HG03575 (cell line): Measurements from ENCODE around the gene GMCL2.
"Not testable (repeated sequence)": the region's sequence is repeated elsewhere in the genome, so short reads cannot be mapped to it uniquely, and the experiment has no call there.

ENCODE experiments used
- ATAC-seq: cut with Tn5 transposase; IDR thresholded peaks from one replicate; pipeline ENCODE4 v1.9.1; 2021; ENCODE audit not compliant: unreplicated experiment, insufficient number of reproducible peaks, low FRiP score; ENCODE audit errors: extremely low read depth

GMCL2 gene

DNA sequence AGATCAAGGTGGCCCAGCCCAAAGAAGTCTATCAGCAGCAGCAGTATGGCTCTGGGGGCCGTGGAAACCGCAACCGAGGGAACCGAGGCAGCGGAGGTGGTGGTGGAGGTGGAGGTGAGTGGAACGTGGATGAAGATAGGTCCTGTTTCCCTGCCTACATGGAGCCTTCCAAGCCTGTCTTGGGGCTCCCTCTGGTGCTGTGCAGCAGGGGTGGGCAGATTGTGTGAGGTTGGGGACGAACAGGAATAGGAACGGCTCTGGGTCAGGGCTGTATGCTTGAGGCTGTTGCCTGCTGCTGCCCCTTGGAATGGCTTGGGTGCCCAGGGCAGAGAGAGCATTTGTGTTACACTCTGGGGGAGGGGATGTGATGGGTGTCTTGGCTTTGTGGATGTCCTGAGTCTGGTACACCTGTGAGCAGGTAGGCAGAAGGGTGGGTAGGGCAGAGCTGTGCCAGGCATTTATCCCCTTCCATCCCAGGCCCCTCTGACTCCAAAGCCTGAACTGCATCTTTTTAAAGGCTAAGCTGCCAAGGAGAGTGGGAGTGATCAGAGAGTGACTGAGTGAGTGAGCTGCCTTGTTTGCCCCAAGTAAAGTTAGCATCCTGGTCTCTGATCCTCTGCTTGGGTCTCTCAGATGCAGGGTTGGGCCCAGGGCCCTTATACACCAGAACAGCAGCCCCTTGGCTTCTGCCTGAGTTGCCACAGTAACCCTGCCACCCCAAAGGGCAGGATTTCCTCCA, 22.3 kb upstream of the GMCL2 start:
- no peak for ATAC-seq

DNA sequence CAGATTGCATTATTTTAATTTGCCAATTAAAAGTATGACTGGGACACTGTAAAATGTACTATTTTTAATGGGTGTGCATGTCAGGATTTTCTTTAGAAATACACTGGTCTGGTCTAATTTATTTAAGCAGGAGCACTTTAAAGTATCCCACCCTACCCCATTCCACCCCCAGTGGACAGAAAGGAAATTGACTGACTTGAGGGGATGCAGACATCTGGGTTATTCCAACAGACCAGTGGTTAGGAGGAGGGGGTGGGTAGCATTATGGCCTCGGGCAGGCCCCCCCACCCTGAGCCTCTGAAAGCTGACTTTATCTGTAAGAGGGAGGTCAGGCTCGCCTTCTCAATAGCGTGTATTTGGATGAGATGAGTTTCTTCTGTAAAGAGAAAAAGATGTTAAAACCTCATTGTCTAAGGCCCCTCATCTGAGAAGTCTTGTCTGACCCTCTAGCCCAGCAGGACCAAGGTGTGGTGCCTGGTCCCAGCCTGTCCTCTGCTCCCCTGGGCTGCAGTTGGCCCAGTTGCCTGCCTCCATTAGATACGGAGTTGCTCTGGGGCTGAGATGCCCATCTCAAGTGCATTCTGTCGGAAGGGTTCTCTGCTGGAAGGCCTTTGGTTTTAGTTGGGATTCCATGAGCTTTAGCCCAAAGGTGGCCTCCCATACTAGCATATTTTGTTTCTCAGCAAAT, 21.5 kb upstream of the GMCL2 start:
- no peak for ATAC-seq

DNA sequence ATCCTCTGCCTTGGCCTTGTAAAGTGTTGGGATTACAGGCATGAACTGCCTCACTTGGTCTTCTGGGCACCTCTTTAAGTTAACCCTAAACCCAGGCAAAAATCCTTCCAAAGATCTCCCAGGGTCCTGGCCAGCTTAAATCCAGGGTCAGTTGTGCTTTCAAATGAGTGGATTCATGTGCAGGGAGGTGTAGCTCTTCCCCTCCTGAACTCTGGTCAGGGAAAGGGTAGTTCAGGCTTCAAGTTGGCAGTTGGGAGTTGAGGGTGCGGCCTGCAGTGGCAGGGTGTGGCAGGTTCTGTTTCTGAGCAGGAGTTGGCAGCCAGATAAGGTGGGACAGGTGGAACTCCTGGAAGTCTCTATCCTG, 20.7 kb upstream of the GMCL2 start:
- ATAC-seq = no peak

DNA sequence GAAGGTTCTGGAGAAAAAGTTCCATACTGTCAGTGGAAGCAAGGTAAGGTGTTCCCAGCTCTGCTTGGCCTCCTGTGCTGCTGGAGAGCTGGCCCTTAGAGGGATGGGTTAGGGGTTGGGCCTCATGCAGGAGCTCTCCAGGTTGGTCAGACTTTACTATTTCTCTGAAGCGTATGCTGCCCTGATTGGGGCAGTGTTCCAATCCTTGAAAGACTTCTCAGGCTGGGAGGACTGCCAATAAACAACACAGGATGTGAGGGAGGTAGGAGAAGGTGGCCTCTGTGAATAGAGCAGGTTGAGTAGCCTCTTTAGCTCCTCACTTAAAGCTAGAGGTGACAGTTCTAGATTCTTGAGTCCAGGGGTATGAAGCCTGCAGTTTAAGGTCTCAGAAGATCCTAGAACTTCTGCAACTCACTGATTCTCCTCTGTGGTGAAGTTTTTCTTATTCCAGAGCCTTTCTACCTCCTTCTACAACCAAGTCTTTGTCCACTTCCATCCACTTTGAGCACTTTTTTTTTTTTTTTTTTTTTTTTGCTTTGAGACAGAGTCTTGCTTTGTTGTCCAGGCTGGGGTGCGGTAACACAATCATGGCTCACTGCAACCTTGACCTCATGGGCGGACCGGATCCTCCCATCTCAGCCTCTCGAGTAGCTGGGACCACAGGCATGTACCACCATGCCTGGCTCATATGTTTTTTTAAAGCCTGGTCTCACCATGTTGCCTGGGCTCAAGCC, 20.2 kb upstream of the GMCL2 start:
- ATAC-seq = no peak

DNA sequence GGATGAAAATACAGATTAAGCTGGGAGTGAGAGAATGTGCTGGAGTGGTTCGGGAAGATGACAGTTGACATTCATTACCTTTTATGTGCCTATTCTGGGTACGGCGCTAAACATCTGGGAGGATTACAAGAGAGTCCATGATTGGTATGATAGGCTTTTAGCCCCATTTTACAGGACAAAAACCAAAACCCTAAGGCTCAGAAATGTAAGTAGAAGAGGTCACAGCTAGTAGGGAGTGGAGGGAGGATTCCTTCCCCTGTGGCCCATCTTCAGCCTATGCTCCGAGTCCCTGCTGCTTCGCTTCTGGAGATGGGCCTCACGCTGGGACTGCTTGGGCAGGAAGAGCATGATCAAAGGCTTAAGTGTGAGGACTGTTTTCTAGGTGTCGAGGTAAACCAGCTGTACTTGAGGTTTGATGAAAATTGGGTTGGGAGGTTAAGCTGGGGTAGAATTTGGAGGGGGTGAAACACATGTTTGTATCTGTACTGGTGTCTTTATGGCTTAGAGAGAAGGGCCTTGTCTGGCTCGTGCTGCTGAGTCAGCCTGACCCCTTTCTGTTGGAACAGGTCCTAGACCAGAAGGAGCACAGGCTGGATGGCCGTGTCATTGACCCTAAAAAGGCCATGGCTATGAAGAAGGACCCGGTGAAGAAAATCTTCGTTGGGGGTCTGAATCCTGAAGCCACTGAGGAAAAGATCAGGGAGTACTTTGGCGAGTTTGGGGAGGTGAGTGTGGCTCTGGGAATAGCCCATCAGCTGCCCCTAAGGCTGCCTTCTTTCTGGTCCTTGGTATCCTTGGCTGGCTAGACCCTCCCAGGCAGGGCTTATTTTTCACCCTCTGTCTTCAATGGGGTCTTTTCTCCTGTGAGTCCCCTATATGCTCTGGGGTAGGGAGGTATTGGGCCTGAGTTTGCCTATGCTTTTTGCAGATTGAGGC, 19.3 kb upstream of the GMCL2 start:
- ATAC-seq = no peak

- no peak for ATAC-seq
Observed at GRCh38 chr5:178205749-178206047, 18.5 kb upstream of the GMCL2 start.

- ATAC-seq = no peak
Observed at GRCh38 chr5:178204935-178205748, 18.0 kb upstream of the GMCL2 start.

DNA sequence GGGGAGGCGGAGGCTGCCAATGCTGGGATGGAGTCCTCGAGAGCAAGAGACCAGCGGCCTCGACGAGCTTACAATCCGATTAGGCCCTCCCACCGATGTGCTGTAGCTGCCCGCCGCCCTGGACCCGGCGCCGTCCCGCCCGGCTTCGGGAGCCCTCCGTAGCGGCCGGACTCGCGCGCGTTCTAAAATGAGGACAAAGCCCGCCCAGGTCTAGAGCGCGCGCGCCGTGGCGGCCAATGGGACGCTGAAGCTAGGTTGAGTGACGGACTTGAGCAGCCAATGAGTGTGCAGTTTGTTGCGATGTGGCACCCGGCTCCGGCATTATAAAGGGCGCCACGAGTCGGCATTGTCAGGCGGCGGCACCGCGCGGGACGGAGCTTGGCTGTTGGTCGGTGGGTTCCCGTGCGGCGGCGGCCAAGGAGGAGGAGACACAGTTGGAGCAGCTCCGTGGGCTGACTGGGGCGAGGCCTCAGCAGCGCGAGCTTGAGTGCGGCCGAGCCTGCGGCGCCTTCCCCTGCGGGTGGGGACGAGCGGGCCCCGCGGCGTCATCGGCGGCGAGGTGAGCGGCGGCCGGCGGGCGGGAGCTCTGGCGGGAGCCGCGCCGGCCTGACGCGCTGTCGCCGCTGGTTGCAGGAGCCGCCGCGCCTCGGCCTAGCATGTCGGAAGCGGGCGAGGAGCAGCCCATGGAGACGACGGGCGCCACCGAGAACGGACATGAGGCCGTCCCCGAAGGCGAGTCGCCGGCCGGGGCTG, 17.2 kb upstream of the GMCL2 start, which contains the start of gene HNRNPAB:
Gene HNRNPAB (plus strand): TSS at position 352 of the 753 bp plus-strand sequence. CDS start 305 bp downstream, at position 657.
- ATAC-seq = peak; percentile 63

DNA sequence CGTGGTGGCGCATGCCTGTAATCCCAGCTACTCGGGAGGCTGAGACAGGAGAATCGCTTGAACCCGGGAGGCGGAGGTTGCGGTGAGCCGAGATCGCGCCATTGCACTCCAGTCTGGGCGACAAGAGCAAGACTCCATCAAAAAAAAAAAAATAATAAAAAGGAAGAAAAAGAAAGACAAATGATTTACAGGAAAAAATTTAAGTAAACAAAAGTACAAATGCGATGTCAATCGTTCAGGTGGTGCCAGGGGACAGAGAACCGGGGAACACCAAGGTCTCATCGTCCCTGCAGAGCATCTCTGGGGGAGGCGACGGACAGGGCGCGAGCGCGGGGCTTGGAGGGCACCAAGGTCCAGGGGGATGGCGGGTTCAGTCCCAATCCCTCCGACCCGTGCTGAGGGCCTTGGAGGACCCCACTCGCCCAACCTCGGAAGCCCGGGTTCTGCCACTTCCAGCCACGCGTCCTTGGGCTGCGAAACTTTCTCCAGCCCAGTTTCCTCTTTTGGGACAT, 16.6 kb upstream of the GMCL2 start:
- no peak for ATAC-seq

DNA sequence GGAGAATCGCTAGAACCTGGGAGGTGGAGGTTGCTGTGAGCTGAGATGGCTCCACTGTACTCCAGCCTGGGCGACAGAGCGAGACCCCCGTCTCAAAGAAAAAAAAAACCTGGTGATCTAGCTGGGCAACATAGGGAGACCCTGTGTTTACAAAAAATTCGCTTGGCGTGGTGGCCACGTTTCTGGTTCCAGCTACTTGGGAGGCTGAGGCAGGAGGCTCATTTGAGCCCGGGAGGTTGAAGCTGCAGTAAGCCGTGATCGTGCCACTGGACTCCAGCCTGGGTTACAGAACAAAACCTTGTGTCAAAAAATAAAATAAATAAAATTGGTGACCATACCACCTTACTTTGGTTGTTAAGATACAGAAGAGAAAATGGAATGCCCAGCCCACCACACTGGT, 15.4 kb upstream of the GMCL2 start:
- ATAC-seq = no peak

- ATAC-seq = no peak
Observed at GRCh38 chr5:178201927-178202235, 14.7 kb upstream of the GMCL2 start.

DNA sequence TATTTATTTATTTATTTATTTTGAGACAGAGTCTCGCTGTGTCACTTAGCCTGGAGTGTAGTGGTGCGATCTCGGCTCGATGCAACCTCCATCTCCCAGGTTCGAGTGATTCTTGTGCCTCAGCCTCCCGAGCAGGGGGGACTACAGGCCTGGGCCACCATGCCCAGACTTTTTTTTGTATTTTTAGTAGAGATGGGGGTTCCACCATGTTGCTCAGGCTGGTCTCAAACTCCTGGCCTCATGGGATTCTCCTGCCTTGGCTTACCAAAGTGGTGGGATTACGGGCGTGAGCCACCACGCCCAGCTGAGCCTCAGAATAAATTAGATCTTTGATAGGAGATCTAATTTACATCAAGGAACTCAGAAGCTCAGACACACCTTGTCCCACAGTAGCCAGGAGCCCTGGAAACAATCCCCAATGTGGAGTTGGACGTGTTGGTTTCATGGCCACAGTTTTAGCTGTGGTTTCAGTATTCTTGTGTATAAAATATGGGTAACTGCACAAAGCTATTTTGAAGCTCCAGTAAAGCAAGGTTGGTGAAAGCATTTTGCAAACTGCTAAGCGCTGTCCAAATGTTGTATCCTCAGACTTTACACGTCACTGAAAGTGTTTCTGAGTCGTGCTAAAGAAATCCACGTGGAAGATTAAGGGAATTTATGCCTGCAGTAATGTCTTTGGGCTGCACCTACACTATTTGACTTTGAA, 14.2 kb upstream of the GMCL2 start:
- no peak for ATAC-seq

DNA sequence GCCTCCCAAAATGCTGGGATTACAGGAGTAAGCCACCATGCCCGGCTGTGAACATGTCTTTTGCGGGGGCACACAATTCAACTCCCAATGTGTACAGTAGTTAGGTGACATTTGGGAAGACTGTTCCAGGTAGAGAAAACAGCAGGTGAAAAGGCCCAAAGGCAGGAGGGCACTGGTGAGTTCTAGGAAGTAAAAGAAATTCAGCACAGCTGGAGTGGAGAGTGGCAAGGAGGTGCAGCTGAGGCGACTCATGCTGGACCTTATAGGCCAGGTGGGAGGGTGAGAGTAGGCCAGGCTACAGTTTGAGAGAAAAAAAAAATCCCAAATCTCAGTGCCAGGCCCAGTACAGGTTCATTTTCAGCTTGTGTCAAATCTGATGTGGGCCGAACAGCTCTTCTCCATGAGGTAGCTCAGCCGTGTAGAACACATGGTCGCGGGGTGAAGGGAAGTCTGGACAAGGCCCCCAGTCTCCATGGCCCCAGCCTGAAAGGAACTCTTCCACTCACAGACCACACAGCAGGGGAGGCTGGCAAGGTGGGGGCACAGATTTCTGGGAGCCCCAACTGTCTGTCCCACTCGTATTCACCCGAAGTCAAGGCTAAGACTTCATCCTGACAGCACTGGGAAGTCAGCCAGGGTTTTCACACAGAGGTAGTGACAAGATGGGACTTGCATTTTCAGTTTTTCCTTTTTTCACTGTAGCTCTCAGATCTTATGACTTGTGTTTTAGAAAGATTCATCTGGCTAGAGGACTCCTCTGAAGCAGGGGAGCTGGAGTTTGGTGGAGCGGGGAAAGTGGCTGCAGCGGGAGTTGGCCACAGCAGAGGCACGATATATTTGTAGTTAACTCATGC, 12.6 kb upstream of the GMCL2 start:
- ATAC-seq = no peak

DNA sequence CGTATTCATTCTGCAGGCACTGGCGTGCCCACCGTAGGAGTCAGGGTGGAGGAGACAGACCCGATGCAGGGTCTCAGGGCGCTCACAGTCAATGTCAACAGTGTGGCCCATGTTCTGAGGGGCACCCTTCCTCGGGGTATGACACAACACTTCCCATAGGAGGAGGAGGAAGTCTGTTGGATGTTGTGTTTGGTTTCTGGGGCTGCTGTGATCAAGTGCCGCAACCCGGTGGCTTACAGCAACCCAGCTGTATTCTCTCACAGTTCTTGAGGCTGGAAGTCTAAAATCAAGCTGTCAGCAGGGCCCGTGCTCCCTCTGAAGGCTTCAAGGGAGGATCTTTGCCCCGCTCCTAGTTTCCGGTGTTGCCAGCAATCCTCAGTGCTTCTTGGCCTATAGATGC, 11.5 kb upstream of the GMCL2 start:
- ATAC-seq = no peak

DNA sequence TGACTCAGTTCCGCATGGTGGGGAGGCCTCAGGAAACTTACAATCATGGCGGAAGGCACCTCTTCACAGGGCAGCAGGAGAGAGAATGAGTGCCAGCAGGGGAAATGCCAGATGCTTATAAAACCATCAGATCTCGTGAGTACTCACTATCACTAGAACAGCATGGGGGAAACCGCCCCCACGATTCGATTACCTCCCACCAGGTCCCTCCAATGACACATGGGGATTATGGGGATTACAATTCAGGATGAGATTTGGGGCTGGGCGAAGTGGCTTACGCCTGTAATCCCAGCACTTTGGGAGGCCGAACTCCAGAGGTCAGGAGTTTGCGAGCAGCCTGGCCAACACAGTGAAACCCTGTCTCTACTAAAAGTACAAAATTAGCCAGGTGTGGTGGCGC, 11.0 kb upstream of the GMCL2 start:
- not testable (repeated sequence) for ATAC-seq

GRCh38 chr5:178196986-178197385, 9.8 kb upstream of the GMCL2 start:
- no peak for ATAC-seq
